ENCODE data around the gene TJP3.
"Not testable (repeated sequence)": the region's sequence is repeated elsewhere in the genome, so short reads cannot be mapped to it uniquely, and the experiment has no call there.

The TJP3 gene

DNA sequence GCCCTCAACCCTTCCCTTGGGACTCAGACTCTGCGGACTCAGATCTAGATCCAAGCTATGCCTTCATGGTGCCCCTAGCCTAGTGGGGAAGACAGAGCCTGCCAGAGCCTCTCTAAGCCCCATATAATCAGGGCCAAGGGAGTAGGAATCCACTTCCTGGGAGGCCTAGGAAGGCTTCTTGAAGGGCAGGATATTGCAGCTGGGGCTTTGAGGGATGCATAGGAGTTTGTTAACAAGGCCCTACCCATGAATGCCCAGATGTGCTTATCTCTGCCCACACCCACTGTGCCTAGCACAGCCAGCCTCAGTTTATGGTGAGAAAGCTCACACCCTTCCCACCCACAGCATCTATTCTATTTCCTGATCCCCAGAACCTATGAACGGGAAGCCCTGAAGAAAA, 42.0 kb downstream of the TJP3 start:
- no peak for DNase-seq

- DNase-seq, result no peak
These were observed 43.1 kb downstream of the TJP3 start for GRCh38 chr19:3751236-3751635.

- no peak for DNase-seq
These were observed 44.3 kb downstream of the TJP3 start for GRCh38 chr19:3752492-3752891.

DNA sequence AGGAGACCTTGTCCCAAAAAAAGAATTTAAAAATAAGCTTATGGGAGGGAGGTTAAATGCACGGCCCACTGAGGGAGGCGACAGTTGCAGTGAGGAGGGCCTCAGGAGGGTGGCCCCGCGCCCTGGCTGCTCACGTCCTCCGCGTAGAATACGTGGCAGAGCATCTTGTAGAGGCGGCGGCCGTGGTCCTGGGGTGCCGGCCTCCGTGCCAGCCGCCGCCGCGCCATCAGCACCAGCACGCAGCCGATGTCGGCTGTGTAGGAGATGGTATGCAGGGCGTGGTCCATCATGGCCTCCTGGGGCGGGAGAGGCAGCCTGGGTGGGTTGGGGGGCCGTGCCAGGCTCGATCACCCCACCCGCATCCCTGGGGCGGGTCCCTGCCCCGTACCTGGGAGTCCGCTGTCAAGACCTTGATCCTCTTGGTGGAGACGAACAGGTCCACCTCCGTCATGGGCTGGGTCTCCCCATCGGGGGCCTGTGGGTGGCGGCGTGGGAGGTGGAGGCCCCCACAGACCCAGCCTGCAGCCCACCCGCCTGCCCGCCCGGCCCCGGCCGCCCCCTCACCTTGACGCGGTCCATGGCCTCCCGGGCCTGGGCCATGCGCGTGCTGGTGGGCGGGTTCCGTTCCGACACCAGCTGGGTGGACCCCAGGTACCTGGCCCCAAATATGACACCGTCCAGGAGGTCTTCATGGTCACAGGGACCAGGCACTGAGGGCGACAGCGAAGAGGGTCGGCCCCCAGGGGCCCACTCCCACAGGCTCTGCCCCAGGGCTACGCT, 45.6 kb downstream of the TJP3 start:
- DNase-seq, result no peak

DNA sequence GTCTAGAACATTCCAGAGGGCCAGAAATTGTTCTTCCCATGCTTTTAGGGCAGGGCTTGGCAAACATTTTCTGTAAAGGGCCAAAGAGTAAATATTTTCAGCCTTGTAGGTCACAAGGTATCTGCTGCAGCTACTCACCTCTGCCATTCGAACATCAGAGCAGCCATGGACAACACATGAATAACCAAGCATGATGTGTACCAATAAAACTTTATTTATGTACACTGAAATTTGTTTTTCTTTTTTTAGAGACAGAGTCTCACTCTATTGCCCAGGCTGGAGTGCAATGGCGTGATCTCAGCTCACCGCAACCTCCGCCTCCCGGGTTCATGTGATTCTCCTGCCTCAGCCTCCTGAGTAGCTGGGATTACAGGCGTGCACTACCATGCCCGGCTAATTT, 49.5 kb downstream of the TJP3 start:
- DNase-seq, result not testable (repeated sequence)

- DNase-seq, result not testable (repeated sequence)
These were observed 50.1 kb downstream of the TJP3 start for GRCh38 chr19:3758297-3758696.

DNA sequence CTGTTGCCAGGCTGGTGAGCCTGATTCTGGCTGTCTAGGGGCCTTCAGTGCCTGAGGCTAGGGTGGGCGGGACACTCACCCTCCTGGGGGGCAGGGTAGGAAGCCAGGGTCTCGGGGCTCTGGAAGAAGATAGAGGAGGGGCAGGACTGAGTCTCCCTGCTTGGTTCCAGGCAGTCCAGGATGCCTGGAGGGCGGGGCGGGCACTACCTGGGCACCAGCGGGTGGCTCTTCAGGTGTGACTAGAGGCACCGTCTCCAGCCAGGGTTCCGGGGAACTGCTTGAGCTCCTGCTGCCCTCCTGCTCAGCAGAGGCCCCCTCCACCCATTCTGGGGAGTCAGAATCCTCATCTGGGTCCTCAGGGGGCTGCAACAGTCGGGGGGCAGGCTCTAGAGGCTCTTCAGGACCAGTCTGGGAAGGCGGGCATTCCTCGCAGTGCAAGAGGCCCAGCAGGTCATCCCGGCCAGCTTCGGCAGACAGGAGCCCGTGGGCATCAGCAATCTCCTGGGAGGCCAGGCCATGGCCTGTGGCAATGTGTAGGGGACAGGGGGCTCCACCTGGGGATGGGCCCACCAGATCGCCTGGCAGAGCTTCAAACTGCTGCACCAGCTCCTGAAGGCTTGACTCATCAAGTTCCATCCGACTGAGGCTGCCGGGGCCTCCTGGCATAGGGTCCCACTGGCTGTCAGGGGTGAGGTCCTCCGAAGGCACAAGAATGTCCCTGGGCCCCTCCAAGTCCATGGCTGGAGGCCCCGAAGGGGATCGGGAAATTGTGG, 51.5 kb downstream of the TJP3 start:
- no peak for DNase-seq

DNA sequence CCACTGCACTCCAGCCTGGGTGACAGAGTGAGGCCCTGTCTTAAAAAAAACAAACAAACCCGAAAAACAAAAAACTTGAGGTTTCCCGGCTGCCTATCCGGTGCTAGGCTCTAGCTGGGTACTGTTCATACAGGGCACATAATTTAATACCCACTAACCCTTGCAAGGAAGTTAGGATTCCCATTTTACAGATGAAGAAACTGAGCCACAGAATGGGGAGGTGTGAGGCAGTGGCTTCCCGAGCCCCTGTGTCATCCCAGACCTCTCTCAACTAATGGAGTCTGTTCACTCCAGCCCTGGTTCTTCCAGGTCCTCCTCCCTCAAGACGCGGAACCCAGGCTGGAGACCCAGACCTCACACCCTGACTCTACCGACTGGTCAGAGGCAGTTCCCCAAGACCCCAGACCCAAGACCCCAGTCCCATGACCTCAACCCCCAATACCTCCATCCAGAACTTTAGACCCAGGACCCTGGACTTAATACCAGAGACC, 52.7 kb downstream of the TJP3 start:
- DNase-seq, result no peak

- DNase-seq, result peak; percentile 97
These were observed 53.4 kb downstream of the TJP3 start, which contains the start of gene APBA3 for GRCh38 chr19:3761382-3762129. TSS of gene APBA3 (minus strand) at chr19:3761692. CDS start at chr19:3760264, 1,428 bp downstream.

- no peak for DNase-seq
These were observed 53.9 kb downstream of the TJP3 start for GRCh38 chr19:3762130-3762473.

DNA sequence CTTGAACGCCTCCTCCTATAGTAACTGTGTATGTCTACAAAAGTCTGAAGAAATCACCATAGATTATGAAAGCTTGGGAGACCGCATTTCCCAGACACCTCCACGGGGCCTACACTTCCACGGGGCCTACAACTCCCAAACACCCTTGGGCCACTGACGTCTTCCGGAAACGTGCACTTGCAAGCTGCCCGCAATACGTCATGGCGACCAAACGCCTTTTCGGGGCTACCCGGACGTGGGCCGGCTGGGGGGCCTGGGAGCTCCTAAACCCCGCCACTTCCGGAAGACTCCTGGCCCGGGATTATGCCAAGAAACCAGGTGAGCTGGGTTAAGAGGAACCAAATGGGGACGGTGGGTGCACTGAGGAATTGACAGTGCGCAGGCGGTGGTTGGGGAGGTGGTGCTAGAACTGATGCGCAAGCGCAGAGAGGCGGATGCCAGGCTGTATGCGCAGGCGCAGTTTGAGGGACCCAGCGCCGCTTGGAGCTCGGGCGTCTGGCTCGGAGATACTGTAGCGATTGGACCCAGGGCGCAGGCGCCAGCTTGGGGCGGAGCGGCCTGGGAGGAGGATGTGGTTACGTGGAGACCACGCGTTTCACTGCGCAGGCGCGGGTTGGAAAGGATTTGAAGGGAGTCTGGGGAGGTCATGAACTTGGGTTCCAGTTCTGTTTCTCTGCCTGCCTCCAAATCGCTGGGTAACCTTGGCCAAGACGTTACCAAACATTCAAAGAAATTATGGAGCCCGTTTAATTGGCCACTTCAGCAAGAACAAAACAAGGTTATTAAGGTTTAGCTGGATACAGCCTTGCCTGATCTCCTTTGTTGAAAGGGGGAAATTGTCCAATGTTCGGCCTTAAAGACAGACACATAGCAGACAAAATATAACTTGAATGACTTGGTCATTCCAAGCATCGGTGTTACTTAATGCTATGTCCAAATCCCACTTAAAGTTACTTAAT, 54.6 kb downstream of the TJP3 start, which contains the start of gene MRPL54:
Gene MRPL54 (plus strand): TSS at position 182 of the 959 bp plus-strand sequence. CDS start 19 bp downstream, at position 201.
- peak; percentile 99 for DNase-seq

- DNase-seq, result no peak
These were observed 56.9 kb downstream of the TJP3 start for GRCh38 chr19:3765121-3765520.

DNA sequence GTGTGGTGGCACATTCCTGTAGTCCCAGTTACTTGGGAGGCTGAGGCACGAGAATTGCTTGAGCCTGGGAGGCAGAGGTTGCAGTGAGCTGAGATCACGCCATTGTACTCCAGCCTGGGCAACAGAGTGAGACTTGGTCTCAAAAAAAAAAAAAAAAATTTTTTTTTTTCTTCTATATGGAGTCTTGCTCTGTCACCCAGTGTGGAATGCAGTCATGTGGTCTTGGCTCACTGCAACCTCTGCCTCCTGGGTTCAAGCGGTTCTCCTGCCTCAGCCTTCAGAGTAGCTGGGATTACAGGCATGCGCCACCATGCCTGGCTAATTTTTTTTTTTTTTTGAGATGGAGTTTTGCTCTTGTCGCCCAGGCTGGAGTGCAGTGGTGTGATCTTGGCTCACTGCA, 57.6 kb downstream of the TJP3 start:
- DNase-seq, result not testable (repeated sequence)

GRCh38 chr19:3766520-3766919, 58.3 kb downstream of the TJP3 start:
- no peak for DNase-seq

DNA sequence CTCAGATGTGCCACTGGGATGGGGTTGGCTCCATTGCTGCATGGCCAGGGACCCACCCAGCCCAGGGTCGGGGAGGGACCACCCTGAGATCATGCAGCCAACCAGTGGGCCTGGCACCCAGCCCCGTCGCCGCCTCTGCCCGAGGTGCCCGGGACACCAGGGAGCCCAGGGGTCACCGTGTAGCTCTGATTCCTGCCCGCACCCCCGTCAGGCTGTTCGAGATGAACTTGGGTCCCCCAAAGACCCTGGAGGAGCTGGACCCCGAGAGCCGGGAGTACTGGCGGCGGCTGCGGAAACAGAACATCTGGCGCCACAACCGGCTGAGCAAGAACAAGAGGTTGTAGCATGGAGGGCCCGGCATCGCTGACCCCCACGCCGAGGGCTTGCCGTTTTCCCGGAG, 58.9 kb downstream of the TJP3 start:
- no peak for DNase-seq

- DNase-seq, result no peak
These were observed 60.0 kb downstream of the TJP3 start for GRCh38 chr19:3768015-3768747.

- DNase-seq, result no peak
These were observed 60.5 kb downstream of the TJP3 start for GRCh38 chr19:3768748-3769099.

DNA sequence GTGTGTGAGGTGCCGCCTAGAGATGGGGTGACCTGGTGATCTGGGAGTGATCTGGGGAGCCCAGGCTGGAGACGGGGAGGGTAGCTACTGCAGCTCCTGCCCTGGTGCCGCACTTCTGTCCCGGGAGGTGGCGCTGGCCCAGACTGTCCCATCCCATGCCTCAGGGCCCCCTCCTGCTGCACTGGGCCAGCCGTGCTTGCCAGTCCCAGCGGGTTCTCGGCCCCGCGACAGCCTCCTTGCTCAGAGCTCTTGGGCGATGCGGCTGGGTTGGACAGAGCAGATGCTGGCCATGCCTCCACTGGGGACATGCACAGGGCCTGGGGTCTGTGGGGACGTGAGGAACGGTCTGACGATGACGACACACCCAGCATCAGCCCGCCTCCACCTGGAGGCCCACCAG, 61.3 kb downstream of the TJP3 start:
- DNase-seq, result no peak

- no peak for DNase-seq
These were observed 62.2 kb downstream of the TJP3 start for GRCh38 chr19:3770136-3770999.

Data from stimulated activated CD4-positive, alpha-beta T cell treated with anti-CD3 and anti-CD28 coated beads, Interleukin-4, amount 100 ng/mL, for 24 hours (primary cell).